ENCODE data around the gene NTM. TPM values are rescaled to one million over a fixed set of nuclear protein-coding genes. Genes with fewer than 3 reads are reported as not detected.

NTM gene
- total and polyA plus RNA-seq, 2 of the 8 experiments (the other 6 are each of a cell fraction or from before 2014, with no cell fraction given) = 13.4 to 20.0 TPM

- FAIRE-seq = no peak
- Histone ChIP-seq H2BK120ac (replicated peaks; ENCODE audit: low read depth, low read length) (no peak overlapping the region), H3K4me3 (ENCODE audit: extremely low read depth in 1 of 4, insufficient read depth in 2 of 4, low read depth in 3 of 4, low read length in 4 of 4) (no peak overlapping the region), H3K79me1 (ENCODE audit: low read depth, low read length) (no peaks in the 10 kb centered on the region), H4K20me1 (replicated peaks in 1 of 2; ENCODE audit: control insufficient read depth in 1 of 2, insufficient read depth in 2 of 2, low read length in 2 of 2) (no peaks in the 10 kb centered on the region), H3K23me2 (ENCODE audit: low read depth, low read length) (no peaks in the 10 kb centered on the region), H2AK5ac (ENCODE audit: low read depth, low read length) (no peak overlapping the region), H3K4ac (replicated peaks; ENCODE audit: insufficient read length, low read depth, low read length) (no peak overlapping the region), H2BK12ac (ENCODE audit: low read depth, low read length) (no peak overlapping the region), H3K27me3 (replicated peaks in 1 of 4; ENCODE audit: control insufficient read depth in 3 of 4, extremely low read depth in 1 of 4, insufficient read depth in 3 of 4, low read length in 3 of 4) (no peaks in the 10 kb centered on the region), H3K56ac (replicated peaks; ENCODE audit: insufficient read length, low read depth, low read length) (no peak overlapping the region), H2BK15ac (ENCODE audit: low read length) (no peak overlapping the region), H3K4me2 (ENCODE audit: insufficient read depth in 1 of 2, low read depth in 2 of 2, low read length in 2 of 2) (no peak overlapping the region), H3K4me1 (replicated peaks in 1 of 4; ENCODE audit: control insufficient read depth in 3 of 4, insufficient read depth in 4 of 4, low read length in 3 of 4) (peaks cover 0 to 6% (median 2%) of the 10 kb centered on the region in 4 experiments; a peak in 3 of 7 replicates), H3K9ac (replicated peaks in 1 of 4; ENCODE audit: extremely low read depth in 1 of 4, low read depth in 3 of 4, low read length in 3 of 4) (no peak overlapping the region), H4K8ac (ENCODE audit: extremely low read depth, insufficient read depth, low read length) (no peak overlapping the region), H4K91ac (replicated peaks; ENCODE audit: insufficient read length, low read length) (no peak overlapping the region), H3K79me2 (ENCODE audit: control insufficient read depth in 1 of 2, insufficient read depth in 2 of 2, low read length in 2 of 2) (no peaks in the 10 kb centered on the region), H3K27ac (ENCODE audit: low read depth, low read length) (no peak overlapping the region), H3K18ac (ENCODE audit: extremely low read depth, low read length) (no peak overlapping the region), H3K14ac (ENCODE audit: insufficient read length) (no peak overlapping the region), H2BK20ac (ENCODE audit: low read length) (no peak overlapping the region), H3K9me3 (ENCODE audit: insufficient read depth in 2 of 2, low read depth in 1 of 2, low read length in 1 of 2) (no peaks in the 10 kb centered on the region), H2AFZ (ENCODE audit: low read length) (no peak overlapping the region), H2BK5ac (ENCODE audit: low read depth, low read length) (no peak overlapping the region), H3K36me3 (ENCODE audit: control insufficient read depth in 2 of 4, insufficient read depth in 4 of 4, low read length in 3 of 4) (no peaks in the 10 kb centered on the region), H4K5ac (ENCODE audit: insufficient read length, low read depth, low read length) (no peak overlapping the region), H3K23ac (ENCODE audit: insufficient read length) (no peak overlapping the region)
- DNase-seq (ENCODE audit: low read depth in 1 of 2, low spot score in 2 of 2) = no peak
- 70% methylated on average over 6 of the region's 6 CpGs; no CpG with 5 or more reads in 1 of the 2 experiments for WGBS, 2 experiments (ENCODE audit: extremely low coverage in 1 of 2, insufficient coverage in 1 of 2, insufficient read length in 1 of 2, insufficient replicate concordance in 2 of 2, low coverage in 1 of 2, low lambda C conversion rate in 2 of 2, missing lambda C conversion rate in 1 of 2)
- ChIA-PET CTCF (ENCODE audit: partially characterized antibody) (interaction anchor here (0.8 to 2.1 kb wide), 4 partner anchors 10 to 128 kb away, joined by 3 to 7 read pairs (median 4); no protein-coding TSS in a partner anchor), POLR2A (ENCODE audit: partially characterized antibody) (no interaction called here)
- TF ChIP-seq CTBP2 (IDR thresholded peaks at IDR 0.05; ENCODE audit: borderline replicate concordance, insufficient read depth, insufficient read length, low read length) (no peak), NRF1 (IDR thresholded peaks at IDR 0.05; ENCODE audit: low read depth, low read length) (no peak), PHF8 (conservative IDR thresholded peaks at IDR 0.05; ENCODE audit: low read depth, low read length) (no peak), CTCF (IDR thresholded peaks at IDR 0.05; ENCODE audit: control extremely low read depth in 1 of 3, insufficient read depth in 1 of 3, low read depth in 1 of 3, low read length in 3 of 3) (no peak), CEBPB (IDR thresholded peaks at IDR 0.05; ENCODE audit: low read depth, low read length) (no peak), SP2 (IDR thresholded peaks at IDR 0.05; ENCODE audit: low read length) (no peak), RAD21 (IDR thresholded peaks at IDR 0.05 in 1 of 2, conservative IDR thresholded peaks at IDR 0.05 in 1 of 2; ENCODE audit: low read depth in 2 of 2, low read length in 2 of 2) (no peak), TCF12 (IDR thresholded peaks at IDR 0.05; ENCODE audit: low read depth, low read length) (no peak)
Observed at GRCh38 chr11:131822506-131822905, 452.1 kb downstream of the NTM start.
